HepG2 (cell line): ENCODE data around the gene CSTPP1. TPM values are rescaled to one million over a fixed set of nuclear protein-coding genes. Genes with fewer than 3 reads are reported as not detected.

Experiments used
- NONO ChIP-seq, 2 experiments: fragments of 450-650 bp in 1 of 2; sonication (generic) in 1 of 2; formaldehyde crosslinking in 1 of 2; IDR thresholded peaks in 1 of 2; conservative IDR thresholded peaks in 1 of 2; 2 replicates each; pipeline versions ENCODE4 v1.6.1 to v1.8.0; 2017 to 2022; ENCODE audit warnings: mild to moderate bottlenecking in 1 of 2, missing genetic modification reagents in 1 of 2, moderate library complexity in 1 of 2
- RXRB ChIP-seq: IDR thresholded peaks from 2 replicates; pipeline ENCODE4 v1.6.1; 2016; ENCODE audit warnings: borderline replicate concordance, missing genetic modification reagents, missing compliant biosample characterization
- SP5 ChIP-seq: IDR thresholded peaks from 2 replicates; pipeline ENCODE4 v1.6.1; 2016; ENCODE audit warnings: low read depth, borderline replicate concordance
- USF2 ChIP-seq, 2 experiments: sonication (generic) in 1 of 2; formaldehyde crosslinking in 1 of 2; IDR thresholded peaks; 2 replicates each; pipeline versions ENCODE4 v1.5.1 to v1.6.1; 2011 to 2020; ENCODE audit warnings: borderline replicate concordance in 1 of 2, low read depth in 1 of 2, low read length in 1 of 2, mild to moderate bottlenecking in 1 of 2, missing genetic modification reagents in 1 of 2, moderate library complexity in 1 of 2
- ZFX ChIP-seq: sonication (generic); formaldehyde crosslinking; IDR thresholded peaks from 2 replicates; pipeline ENCODE4 v1.4.0; 2020; ENCODE audit warnings: mild to moderate bottlenecking, low read depth, missing genetic modification reagents, moderate library complexity
- ZNF10 ChIP-seq: sonication (generic); formaldehyde crosslinking; IDR thresholded peaks from 2 replicates; pipeline ENCODE4 v1.4.0; 2020; ENCODE audit warnings: mild to moderate bottlenecking, low read depth, missing genetic modification reagents, borderline replicate concordance
- polyA plus RNA-seq, 8 experiments: library from polyadenylated mRNA; depleted of rRNA in 3 of 8; stranded (reverse) in 7 of 8; unstranded in 1 of 8; fragments of >200 nt; fragmentation: Illumina TruSeq in 4 of 8; extraction: Trizol in 4 of 8; gene quantifications; 2 replicates each; pipeline versions ENCODE4 v1.2.1 to v1.2.3, GENCODE V29; 2011 to 2016; ENCODE audit warnings: low read depth in 4 of 8, missing spikeins in 1 of 8, mixed read lengths in 1 of 8; ENCODE audit not compliant: insufficient read depth in 1 of 8
- total RNA-seq, 5 experiments: library from RNA; depleted of rRNA; stranded (reverse); fragments of >200 nt; fragmentation: Illumina TruSeq; extraction: Trizol; gene quantifications; 2 replicates each; pipeline ENCODE4 v1.2.3, GENCODE V29; 2016; ENCODE audit warnings: low read depth in 1 of 5
- TF ChIP-seq, protein P1 (sequence below): sonication (generic); formaldehyde crosslinking; IDR thresholded peaks from 2 replicates; pipeline ENCODE4 v1.4.0; 2020; ENCODE audit warnings: missing genetic modification reagents
- TF ChIP-seq, protein P2 (sequence below): IDR thresholded peaks from 2 replicates; pipeline ENCODE4 v1.4.0; 2020; ENCODE audit warnings: mild to moderate bottlenecking, missing genetic modification reagents

CSTPP1 gene
- total and polyA plus RNA-seq, 2 of the 13 experiments (the other 11 are each of a cell fraction or from before 2014, with no cell fraction given) = 12.3 to 14.6 TPM

DNA sequence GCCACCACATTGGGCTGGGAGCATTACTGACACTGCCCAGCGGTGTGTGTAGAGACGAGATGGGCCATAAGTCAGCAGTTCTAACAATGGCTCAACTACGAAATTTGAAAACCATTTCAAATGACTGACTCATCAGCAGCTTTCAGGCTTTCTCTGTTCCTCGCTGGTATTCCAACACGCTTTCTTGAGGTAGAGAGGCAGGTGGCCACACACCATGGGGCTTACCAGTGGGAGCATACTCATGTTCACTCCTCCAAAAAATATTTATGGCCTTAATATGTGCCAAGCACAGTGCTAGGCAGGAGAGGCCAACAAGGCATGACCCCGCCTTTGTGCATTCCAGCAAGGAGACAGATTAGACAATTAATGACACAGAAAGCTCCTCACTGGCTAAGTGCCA lies 219.8 kb downstream of the CSTPP1 start (continued):
- TF ChIP-seq, protein P1, sequence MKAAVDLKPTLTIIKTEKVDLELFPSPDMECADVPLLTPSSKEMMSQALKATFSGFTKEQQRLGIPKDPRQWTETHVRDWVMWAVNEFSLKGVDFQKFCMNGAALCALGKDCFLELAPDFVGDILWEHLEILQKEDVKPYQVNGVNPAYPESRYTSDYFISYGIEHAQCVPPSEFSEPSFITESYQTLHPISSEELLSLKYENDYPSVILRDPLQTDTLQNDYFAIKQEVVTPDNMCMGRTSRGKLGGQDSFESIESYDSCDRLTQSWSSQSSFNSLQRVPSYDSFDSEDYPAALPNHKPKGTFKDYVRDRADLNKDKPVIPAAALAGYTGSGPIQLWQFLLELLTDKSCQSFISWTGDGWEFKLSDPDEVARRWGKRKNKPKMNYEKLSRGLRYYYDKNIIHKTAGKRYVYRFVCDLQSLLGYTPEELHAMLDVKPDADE (CRISPR knock-in tag) = no peak
- TF ChIP-seq ZFX (CRISPR knock-in tag) (no peak), USF2 (IDR thresholded peaks at IDR 0.05; ENCODE audit: low read depth, low read length) (no peak), USF2 (CRISPR knock-in tag; IDR thresholded peaks at IDR 0.05; ENCODE audit: borderline replicate concordance) (no peak), RXRB (CRISPR knock-in tag) (no peak), SP5 (CRISPR knock-in tag) (no peak), ZNF10 (CRISPR knock-in tag) (no peak), NONO (IDR thresholded peaks at IDR 0.05) (no peak), NONO (CRISPR knock-in tag; conservative IDR thresholded peaks at IDR 0.05) (no peak)
- TF ChIP-seq, protein P2, sequence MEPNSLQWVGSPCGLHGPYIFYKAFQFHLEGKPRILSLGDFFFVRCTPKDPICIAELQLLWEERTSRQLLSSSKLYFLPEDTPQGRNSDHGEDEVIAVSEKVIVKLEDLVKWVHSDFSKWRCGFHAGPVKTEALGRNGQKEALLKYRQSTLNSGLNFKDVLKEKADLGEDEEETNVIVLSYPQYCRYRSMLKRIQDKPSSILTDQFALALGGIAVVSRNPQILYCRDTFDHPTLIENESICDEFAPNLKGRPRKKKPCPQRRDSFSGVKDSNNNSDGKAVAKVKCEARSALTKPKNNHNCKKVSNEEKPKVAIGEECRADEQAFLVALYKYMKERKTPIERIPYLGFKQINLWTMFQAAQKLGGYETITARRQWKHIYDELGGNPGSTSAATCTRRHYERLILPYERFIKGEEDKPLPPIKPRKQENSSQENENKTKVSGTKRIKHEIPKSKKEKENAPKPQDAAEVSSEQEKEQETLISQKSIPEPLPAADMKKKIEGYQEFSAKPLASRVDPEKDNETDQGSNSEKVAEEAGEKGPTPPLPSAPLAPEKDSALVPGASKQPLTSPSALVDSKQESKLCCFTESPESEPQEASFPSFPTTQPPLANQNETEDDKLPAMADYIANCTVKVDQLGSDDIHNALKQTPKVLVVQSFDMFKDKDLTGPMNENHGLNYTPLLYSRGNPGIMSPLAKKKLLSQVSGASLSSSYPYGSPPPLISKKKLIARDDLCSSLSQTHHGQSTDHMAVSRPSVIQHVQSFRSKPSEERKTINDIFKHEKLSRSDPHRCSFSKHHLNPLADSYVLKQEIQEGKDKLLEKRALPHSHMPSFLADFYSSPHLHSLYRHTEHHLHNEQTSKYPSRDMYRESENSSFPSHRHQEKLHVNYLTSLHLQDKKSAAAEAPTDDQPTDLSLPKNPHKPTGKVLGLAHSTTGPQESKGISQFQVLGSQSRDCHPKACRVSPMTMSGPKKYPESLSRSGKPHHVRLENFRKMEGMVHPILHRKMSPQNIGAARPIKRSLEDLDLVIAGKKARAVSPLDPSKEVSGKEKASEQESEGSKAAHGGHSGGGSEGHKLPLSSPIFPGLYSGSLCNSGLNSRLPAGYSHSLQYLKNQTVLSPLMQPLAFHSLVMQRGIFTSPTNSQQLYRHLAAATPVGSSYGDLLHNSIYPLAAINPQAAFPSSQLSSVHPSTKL = no peak
